HG03558 (cell line): ENCODE results near the gene XYLT1.

ENCODE experiments used
- ATAC-seq: cut with Tn5 transposase; IDR thresholded peaks from one replicate; pipeline ENCODE4 v1.9.1; 2021; ENCODE audit warnings: moderate number of reproducible peaks; ENCODE audit not compliant: unreplicated experiment; ENCODE audit errors: extremely low read depth

The XYLT1 gene

GRCh38 chr16:17251496-17251895 is 219.3 kb downstream of the XYLT1 start:
- no peak for ATAC-seq

- no peak for ATAC-seq
Observed at GRCh38 chr16:17246974-17247732, 223.6 kb downstream of the XYLT1 start.

- ATAC-seq: no peak
Observed at GRCh38 chr16:17246268-17246885, 224.4 kb downstream of the XYLT1 start.

- ATAC-seq: no peak
Observed at GRCh38 chr16:17245776-17246175, 225.0 kb downstream of the XYLT1 start.

GRCh38 chr16:17244872-17245551 is 225.7 kb downstream of the XYLT1 start:
- no peak for ATAC-seq

GRCh38 chr16:17241264-17241835 is 229.4 kb downstream of the XYLT1 start:
- no peak for ATAC-seq

GRCh38 chr16:17238285-17239028 is 232.3 kb downstream of the XYLT1 start:
- ATAC-seq: no peak

- ATAC-seq: no peak
Observed at GRCh38 chr16:17237350-17237944, 233.3 kb downstream of the XYLT1 start.

- no peak for ATAC-seq
Observed at GRCh38 chr16:17235147-17235815, 235.5 kb downstream of the XYLT1 start.

- ATAC-seq: no peak
Observed at GRCh38 chr16:17233318-17234002, 237.3 kb downstream of the XYLT1 start.

GRCh38 chr16:17232487-17232886 is 238.3 kb downstream of the XYLT1 start:
- no peak for ATAC-seq

GRCh38 chr16:17231972-17232371 is 238.8 kb downstream of the XYLT1 start:
- ATAC-seq: no peak

GRCh38 chr16:17230932-17231581 is 239.7 kb downstream of the XYLT1 start:
- ATAC-seq: no peak

GRCh38 chr16:17229766-17230165 is 241.0 kb downstream of the XYLT1 start:
- ATAC-seq: no peak

GRCh38 chr16:17229131-17229530 is 241.6 kb downstream of the XYLT1 start:
- ATAC-seq: no peak

GRCh38 chr16:17228708-17229055 is 242.1 kb downstream of the XYLT1 start:
- ATAC-seq: no peak

GRCh38 chr16:17228048-17228707 is 242.6 kb downstream of the XYLT1 start:
- no peak for ATAC-seq

- ATAC-seq: no peak
Observed at GRCh38 chr16:17227278-17227677, 243.5 kb downstream of the XYLT1 start.
